ENCODE results near the gene HPSE2. TPM values are rescaled to one million over a fixed set of nuclear protein-coding genes. Genes with fewer than 3 reads are reported as not detected.

Gene HPSE2
- total and polyA plus RNA-seq, 2 donors (not counting 1 experiment from before 2014, with no cell fraction given) = not detected

GRCh38 chr10:98524124-98524523 is 711.5 kb downstream of the HPSE2 start:
- Histone ChIP-seq H3K36me3 (replicated peaks in 1 of 2; ENCODE audit: control extremely low read depth in 1 of 2, control insufficient read depth in 1 of 2, extremely low read depth in 1 of 2, insufficient read depth in 2 of 2, low read length in 1 of 2) (no peaks in the 10 kb centered on the region), H3K79me2 (ENCODE audit: control insufficient read depth, insufficient read depth, low read length) (no peaks in the 10 kb centered on the region), H3K4me1 (ENCODE audit: control insufficient read depth in 2 of 2, insufficient read depth in 2 of 2, low read length in 2 of 2) (no peaks in the 10 kb centered on the region), H3K27ac (ENCODE audit: low read length in 2 of 2) (no peak overlapping the region), H2AFZ (ENCODE audit: insufficient read depth, low read depth, low read length, poor library complexity, severe bottlenecking) (no peak overlapping the region), H3K4me3 (ENCODE audit: control extremely low read depth in 1 of 5, extremely low read depth in 1 of 5, insufficient read depth in 1 of 5, low read depth in 2 of 5, low read length in 4 of 5) (no peak overlapping the region), H3K27me3 (replicated peaks in 1 of 4; ENCODE audit: control extremely low read depth in 1 of 4, control insufficient read depth in 3 of 4, insufficient read depth in 4 of 4, low read length in 3 of 4) (peaks cover 0 to 2% (median 0%) of the 10 kb centered on the region in 4 experiments), H4K20me1 (ENCODE audit: control insufficient read depth, insufficient read depth, low read length, poor library complexity, severe bottlenecking) (no peaks in the 10 kb centered on the region), H3K9ac (ENCODE audit: low read length) (no peak overlapping the region), H3K4me2 (replicated peaks; ENCODE audit: low read depth, low read length, poor library complexity, severe bottlenecking) (no peak overlapping the region), H3K9me3 (ENCODE audit: control extremely low read depth in 1 of 3, control insufficient read depth in 2 of 3, insufficient read depth in 1 of 3, low read length in 2 of 3) (no peaks in the 10 kb centered on the region)
- no peaks in the 10 kb centered on the region for H3K4me1 Mint-ChIP-seq
- 97% methylated on average over 4 of the region's 8 CpGs for WGBS (ENCODE audit: insufficient coverage)
- CTCF ChIA-PET = no interaction called here
- intact Hi-C loops (cut with micrococcal nuclease) = no loop called here
- H3K4me3 Mint-ChIP-seq = no peak overlapping the region
- H3K27me3 Mint-ChIP-seq = peaks cover 10% of the 10 kb centered on the region
- POLR2A ChIA-PET = no interaction called here
- H3K9me3 Mint-ChIP-seq (ENCODE audit: insufficient read depth) = no peaks in the 10 kb centered on the region
- DNase-seq = no peak
- ATAC-seq (ENCODE audit: low read depth) = no peak
- TF ChIP-seq CTCF (IDR thresholded peaks at IDR 0.05) (no peak), EZH2 (IDR thresholded peaks at IDR 0.05; ENCODE audit: borderline replicate concordance, insufficient read depth, low read depth, low read length, poor library complexity, severe bottlenecking) (no peak)
- H3K27ac Mint-ChIP-seq = no peak overlapping the region

- peaks cover 27% of the 10 kb centered on the region for H3K27me3 Mint-ChIP-seq
- no peaks in the 10 kb centered on the region for H3K9me3 Mint-ChIP-seq (ENCODE audit: insufficient read depth)
- intact Hi-C loops (cut with micrococcal nuclease) = no loop called here
- Histone ChIP-seq H3K4me3 (ENCODE audit: control extremely low read depth in 1 of 5, extremely low read depth in 1 of 5, insufficient read depth in 1 of 5, low read depth in 2 of 5, low read length in 4 of 5) (no peak overlapping the region), H3K4me2 (replicated peaks; ENCODE audit: low read depth, low read length, poor library complexity, severe bottlenecking) (no peak overlapping the region), H3K4me1 (ENCODE audit: control insufficient read depth in 2 of 2, insufficient read depth in 2 of 2, low read length in 2 of 2) (no peaks in the 10 kb centered on the region), H4K20me1 (ENCODE audit: control insufficient read depth, insufficient read depth, low read length, poor library complexity, severe bottlenecking) (no peaks in the 10 kb centered on the region), H3K9ac (ENCODE audit: low read length) (no peak overlapping the region), H3K27me3 (replicated peaks in 1 of 4; ENCODE audit: control extremely low read depth in 1 of 4, control insufficient read depth in 3 of 4, insufficient read depth in 4 of 4, low read length in 3 of 4) (peaks cover 0 to 2% (median 0%) of the 10 kb centered on the region in 4 experiments), H2AFZ (ENCODE audit: insufficient read depth, low read depth, low read length, poor library complexity, severe bottlenecking) (no peak overlapping the region), H3K27ac (ENCODE audit: low read length in 2 of 2) (no peak overlapping the region), H3K9me3 (ENCODE audit: control extremely low read depth in 1 of 3, control insufficient read depth in 2 of 3, insufficient read depth in 1 of 3, low read length in 2 of 3) (no peaks in the 10 kb centered on the region), H3K36me3 (replicated peaks in 1 of 2; ENCODE audit: control extremely low read depth in 1 of 2, control insufficient read depth in 1 of 2, extremely low read depth in 1 of 2, insufficient read depth in 2 of 2, low read length in 1 of 2) (no peaks in the 10 kb centered on the region), H3K79me2 (ENCODE audit: control insufficient read depth, insufficient read depth, low read length) (no peaks in the 10 kb centered on the region)
- WGBS (ENCODE audit: insufficient coverage) = 88% methylated on average over 1 of the region's 2 CpGs
- CTCF ChIA-PET = no interaction called here
- DNase-seq (no peak), ATAC-seq (ENCODE audit: low read depth) (no peak)
- TF ChIP-seq EZH2 (IDR thresholded peaks at IDR 0.05; ENCODE audit: borderline replicate concordance, insufficient read depth, low read depth, low read length, poor library complexity, severe bottlenecking) = no peak
- no peak for TF ChIP-seq CTCF (IDR thresholded peaks at IDR 0.05)
- POLR2A ChIA-PET = no interaction called here
- H3K4me1 Mint-ChIP-seq = no peaks in the 10 kb centered on the region
- H3K4me3 Mint-ChIP-seq = no peak overlapping the region
- H3K27ac Mint-ChIP-seq = no peak overlapping the region
Observed at GRCh38 chr10:98519841-98520240, 715.8 kb downstream of the HPSE2 start.
